ENCODE measurements around the gene LTBP1.

Gene LTBP1

GRCh38 chr2:33084433-33084832, 137.7 kb downstream of the LTBP1 start:
- DNase-seq = no peak

- DNase-seq = no peak
These were observed 138.9 kb downstream of the LTBP1 start for GRCh38 chr2:33085646-33086045.

- DNase-seq = no peak
These were observed 139.8 kb downstream of the LTBP1 start for GRCh38 chr2:33086400-33087015.

- DNase-seq = no peak
These were observed 143.9 kb downstream of the LTBP1 start for GRCh38 chr2:33090553-33091134.

GRCh38 chr2:33091541-33092123, 144.9 kb downstream of the LTBP1 start:
- no peak for DNase-seq

GRCh38 chr2:33093283-33093993, 146.7 kb downstream of the LTBP1 start:
- no peak for DNase-seq

- DNase-seq = no peak
These were observed 147.6 kb downstream of the LTBP1 start for GRCh38 chr2:33094303-33094702.

GRCh38 chr2:33099989-33100388, 153.2 kb downstream of the LTBP1 start:
- DNase-seq = no peak

- DNase-seq = no peak
These were observed 154.2 kb downstream of the LTBP1 start for GRCh38 chr2:33100921-33101320.

GRCh38 chr2:33104052-33104623, 157.4 kb downstream of the LTBP1 start:
- no peak for DNase-seq

- DNase-seq = no peak
These were observed 158.0 kb downstream of the LTBP1 start for GRCh38 chr2:33104726-33105125.

GRCh38 chr2:33106115-33106514, 159.4 kb downstream of the LTBP1 start:
- no peak for DNase-seq

GRCh38 chr2:33107690-33108482, 161.1 kb downstream of the LTBP1 start:
- no peak for DNase-seq

- DNase-seq = no peak
These were observed 162.0 kb downstream of the LTBP1 start for GRCh38 chr2:33108483-33109443.

- DNase-seq = no peak
These were observed 163.7 kb downstream of the LTBP1 start for GRCh38 chr2:33110461-33110860.

GRCh38 chr2:33111002-33111446, 164.3 kb downstream of the LTBP1 start:
- no peak for DNase-seq

GRCh38 chr2:33115196-33115595, 168.4 kb downstream of the LTBP1 start:
- DNase-seq = no peak

- no peak for DNase-seq
These were observed 169.0 kb downstream of the LTBP1 start for GRCh38 chr2:33115728-33116127.

- DNase-seq = no peak
These were observed 170.0 kb downstream of the LTBP1 start for GRCh38 chr2:33116799-33117198.

- no peak for DNase-seq
These were observed 171.9 kb downstream of the LTBP1 start for GRCh38 chr2:33118651-33119050.

GRCh38 chr2:33121416-33121815, 174.7 kb downstream of the LTBP1 start:
- DNase-seq = no peak

GRCh38 chr2:33121925-33122324, 175.2 kb downstream of the LTBP1 start:
- no peak for DNase-seq
